ENCODE measurements around the gene GALK2. TPM values are rescaled to one million over a fixed set of nuclear protein-coding genes. Genes with fewer than 3 reads are reported as not detected.

GALK2 gene
- total RNA-seq, 1 experiment from 2014 or later: 13.7 TPM

DNA sequence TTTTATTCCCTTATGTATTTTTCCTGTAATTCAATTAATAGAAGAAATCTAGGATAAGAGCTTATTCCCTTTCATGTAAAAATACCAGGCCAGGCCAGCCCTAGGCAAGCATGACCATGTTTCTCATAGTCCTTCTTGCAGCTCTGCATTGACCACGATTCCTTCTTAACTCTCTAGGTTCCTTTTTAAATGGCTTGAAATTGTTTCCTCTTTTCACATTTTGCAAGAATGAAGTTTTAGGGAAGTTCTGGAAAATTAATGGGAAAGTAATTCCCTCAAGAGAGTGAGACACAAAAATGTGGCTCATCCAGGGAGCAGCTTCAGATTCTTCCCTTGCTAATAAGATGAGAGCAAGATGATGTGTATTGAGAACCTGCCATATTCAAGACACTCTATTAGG lies 136.5 kb downstream of the GALK2 start:
- Histone ChIP-seq H3K9me3 (ENCODE audit: control insufficient read depth, low read depth, low read length) (no peaks in the 10 kb centered on the region), H2BK5ac (ENCODE audit: insufficient read length, low read length) (no peak overlapping the region), H3K79me2 (ENCODE audit: insufficient read depth, low read length) (no peaks in the 10 kb centered on the region), H3K14ac (ENCODE audit: insufficient read depth, low read length) (no peak overlapping the region), H3K27me3 (ENCODE audit: insufficient read depth, low read length) (no peaks in the 10 kb centered on the region), H4K91ac (ENCODE audit: insufficient read length, low read depth, low read length) (no peak overlapping the region), H3K23me2 (ENCODE audit: insufficient read length, low read depth, low read length, poor library complexity, severe bottlenecking) (no peaks in the 10 kb centered on the region), H3K27ac (ENCODE audit: insufficient read length, low read depth, low read length) (no peak overlapping the region), H3K4me2 (ENCODE audit: insufficient read depth, insufficient read length, low read length) (no peak overlapping the region), H4K8ac (replicated peaks; ENCODE audit: insufficient read length, low read depth, low read length) (no peak overlapping the region), H4K5ac (ENCODE audit: insufficient read length, low read depth, low read length) (no peak overlapping the region), H3K79me1 (ENCODE audit: insufficient read depth, low read depth, low read length, poor library complexity, severe bottlenecking) (no peaks in the 10 kb centered on the region), H3T11ph (ENCODE audit: low read length) (no peak overlapping the region), H4K20me1 (ENCODE audit: control insufficient read depth, insufficient read depth, insufficient read length) (no peaks in the 10 kb centered on the region), H2AK5ac (ENCODE audit: insufficient read length, low read length) (no peak overlapping the region), H2BK20ac (ENCODE audit: low read depth, low read length, poor library complexity, severe bottlenecking) (no peak overlapping the region), H3K4ac (ENCODE audit: low read depth, low read length) (no peak overlapping the region), H3K9ac (ENCODE audit: extremely low read depth, insufficient read length, low read length) (no peak overlapping the region), H2BK120ac (ENCODE audit: low read depth, low read length, poor library complexity, severe bottlenecking) (no peak overlapping the region), H2BK15ac (ENCODE audit: low read depth, low read length) (no peak overlapping the region), H3K4me1 (ENCODE audit: insufficient read depth, low read length) (no peaks in the 10 kb centered on the region), H2AFZ (ENCODE audit: low read length) (no peak overlapping the region), H2BK12ac (ENCODE audit: insufficient read length, low read depth, low read length) (no peak overlapping the region), H3K23ac (ENCODE audit: insufficient read length, low read depth, low read length) (no peak overlapping the region), H3K56ac (ENCODE audit: insufficient read length, low read depth, low read length) (no peak overlapping the region), H3K18ac (ENCODE audit: insufficient read length, low read depth, low read length) (no peak overlapping the region)
- Mint-ChIP-seq H3K36me3 (ENCODE audit: insufficient read depth in 1 of 3, low read depth in 3 of 3) (peaks cover 0 to 3% (median 0%) of the 10 kb centered on the region in 3 experiments; a peak in 1 of 7 replicates), H3K4me1 (peaks cover 0 to 3% of the 10 kb centered on the region in 2 experiments; a peak in 1 of 4 replicates), H3K27me3 (ENCODE audit: low read depth) (no peaks in the 10 kb centered on the region; the same call in 1 of the 2 replicates), H3K27ac (no peak overlapping the region; a peak in 1 of 7 replicates), H3K4me3 (no peak overlapping the region), H3K9me3 (no peaks in the 10 kb centered on the region)
- DNase-seq: no peak
- TF ChIP-seq, protein P1, sequence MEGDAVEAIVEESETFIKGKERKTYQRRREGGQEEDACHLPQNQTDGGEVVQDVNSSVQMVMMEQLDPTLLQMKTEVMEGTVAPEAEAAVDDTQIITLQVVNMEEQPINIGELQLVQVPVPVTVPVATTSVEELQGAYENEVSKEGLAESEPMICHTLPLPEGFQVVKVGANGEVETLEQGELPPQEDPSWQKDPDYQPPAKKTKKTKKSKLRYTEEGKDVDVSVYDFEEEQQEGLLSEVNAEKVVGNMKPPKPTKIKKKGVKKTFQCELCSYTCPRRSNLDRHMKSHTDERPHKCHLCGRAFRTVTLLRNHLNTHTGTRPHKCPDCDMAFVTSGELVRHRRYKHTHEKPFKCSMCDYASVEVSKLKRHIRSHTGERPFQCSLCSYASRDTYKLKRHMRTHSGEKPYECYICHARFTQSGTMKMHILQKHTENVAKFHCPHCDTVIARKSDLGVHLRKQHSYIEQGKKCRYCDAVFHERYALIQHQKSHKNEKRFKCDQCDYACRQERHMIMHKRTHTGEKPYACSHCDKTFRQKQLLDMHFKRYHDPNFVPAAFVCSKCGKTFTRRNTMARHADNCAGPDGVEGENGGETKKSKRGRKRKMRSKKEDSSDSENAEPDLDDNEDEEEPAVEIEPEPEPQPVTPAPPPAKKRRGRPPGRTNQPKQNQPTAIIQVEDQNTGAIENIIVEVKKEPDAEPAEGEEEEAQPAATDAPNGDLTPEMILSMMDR (conservative IDR thresholded peaks at IDR 0.05): no peak
- WGBS (ENCODE audit: extremely low coverage, insufficient read length, low lambda C conversion rate): no CpG with 5 or more reads among the region's 1 CpG
